ENCODE measurements around the gene MRPL37.

Gene MRPL37

GRCh38 chr1:54245501-54245900, 45.5 kb downstream of the MRPL37 start:
- H3K36me3 ChIP-seq (ENCODE audit: insufficient read depth, low read length): no peaks in the 10 kb centered on the region

GRCh38 chr1:54246116-54246721, 46.3 kb downstream of the MRPL37 start:
- no peaks in the 10 kb centered on the region for H3F3A ChIP-seq (ENCODE audit: insufficient read depth, low read length)
- H3K9me3 ChIP-seq (ENCODE audit: low read length): no peaks in the 10 kb centered on the region
- H3K79me2 ChIP-seq (ENCODE audit: insufficient read depth, low read length): no peaks in the 10 kb centered on the region
- H3K4me1 ChIP-seq (ENCODE audit: insufficient read depth, low read length, severe bottlenecking): no peaks in the 10 kb centered on the region
- no peak overlapping the region for H2AFZ ChIP-seq (ENCODE audit: low read length)
- TF ChIP-seq, protein P1, sequence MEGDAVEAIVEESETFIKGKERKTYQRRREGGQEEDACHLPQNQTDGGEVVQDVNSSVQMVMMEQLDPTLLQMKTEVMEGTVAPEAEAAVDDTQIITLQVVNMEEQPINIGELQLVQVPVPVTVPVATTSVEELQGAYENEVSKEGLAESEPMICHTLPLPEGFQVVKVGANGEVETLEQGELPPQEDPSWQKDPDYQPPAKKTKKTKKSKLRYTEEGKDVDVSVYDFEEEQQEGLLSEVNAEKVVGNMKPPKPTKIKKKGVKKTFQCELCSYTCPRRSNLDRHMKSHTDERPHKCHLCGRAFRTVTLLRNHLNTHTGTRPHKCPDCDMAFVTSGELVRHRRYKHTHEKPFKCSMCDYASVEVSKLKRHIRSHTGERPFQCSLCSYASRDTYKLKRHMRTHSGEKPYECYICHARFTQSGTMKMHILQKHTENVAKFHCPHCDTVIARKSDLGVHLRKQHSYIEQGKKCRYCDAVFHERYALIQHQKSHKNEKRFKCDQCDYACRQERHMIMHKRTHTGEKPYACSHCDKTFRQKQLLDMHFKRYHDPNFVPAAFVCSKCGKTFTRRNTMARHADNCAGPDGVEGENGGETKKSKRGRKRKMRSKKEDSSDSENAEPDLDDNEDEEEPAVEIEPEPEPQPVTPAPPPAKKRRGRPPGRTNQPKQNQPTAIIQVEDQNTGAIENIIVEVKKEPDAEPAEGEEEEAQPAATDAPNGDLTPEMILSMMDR (IDR thresholded peaks at IDR 0.05; ENCODE audit: low read length): no peak
- TF ChIP-seq EZH2 (IDR thresholded peaks at IDR 0.05; ENCODE audit: borderline replicate concordance, low read length): no peak
- no peaks in the 10 kb centered on the region for H3K27me3 ChIP-seq (ENCODE audit: insufficient read depth, low read length)
- H3K9ac ChIP-seq (ENCODE audit: low read length): no peak overlapping the region
- H3K4me3 ChIP-seq (ENCODE audit: low read depth, low read length, poor library complexity, severe bottlenecking): no peak overlapping the region
- no peaks in the 10 kb centered on the region for H3K9me2 ChIP-seq (ENCODE audit: low read depth, low read length)
- H3K36me3 ChIP-seq (ENCODE audit: insufficient read depth, low read length): no peaks in the 10 kb centered on the region
- H4K20me1 ChIP-seq (ENCODE audit: insufficient read depth, low read length): no peaks in the 10 kb centered on the region
- no peak overlapping the region for H3K27ac ChIP-seq (ENCODE audit: low read depth, low read length, poor library complexity, severe bottlenecking)
- no peak overlapping the region for H3K4me2 ChIP-seq (ENCODE audit: low read length)

More at GRCh38 chr1:54245501-54245900, 45.5 kb downstream of the MRPL37 start:
- H4K20me1 ChIP-seq (ENCODE audit: insufficient read depth, low read length): no peaks in the 10 kb centered on the region
- no peaks in the 10 kb centered on the region for H3K79me2 ChIP-seq (ENCODE audit: insufficient read depth, low read length)
- H2AFZ ChIP-seq (ENCODE audit: low read length): no peak overlapping the region
- H3K9me2 ChIP-seq (ENCODE audit: low read depth, low read length): no peaks in the 10 kb centered on the region
- H3K9ac ChIP-seq (ENCODE audit: low read length): no peak overlapping the region
- no peaks in the 10 kb centered on the region for H3F3A ChIP-seq (ENCODE audit: insufficient read depth, low read length)
- H3K4me2 ChIP-seq (ENCODE audit: low read length): no peak overlapping the region
- TF ChIP-seq, protein P1 (IDR thresholded peaks at IDR 0.05; ENCODE audit: low read length): no peak
- TF ChIP-seq EZH2 (IDR thresholded peaks at IDR 0.05; ENCODE audit: borderline replicate concordance, low read length): no peak
- no peak overlapping the region for H3K27ac ChIP-seq (ENCODE audit: low read depth, low read length, poor library complexity, severe bottlenecking)
- no peak overlapping the region for H3K4me3 ChIP-seq (ENCODE audit: low read depth, low read length, poor library complexity, severe bottlenecking)
- no peaks in the 10 kb centered on the region for H3K4me1 ChIP-seq (ENCODE audit: insufficient read depth, low read length, severe bottlenecking)
- H3K9me3 ChIP-seq (ENCODE audit: low read length): no peaks in the 10 kb centered on the region
- H3K27me3 ChIP-seq (ENCODE audit: insufficient read depth, low read length): no peaks in the 10 kb centered on the region

DNA sequence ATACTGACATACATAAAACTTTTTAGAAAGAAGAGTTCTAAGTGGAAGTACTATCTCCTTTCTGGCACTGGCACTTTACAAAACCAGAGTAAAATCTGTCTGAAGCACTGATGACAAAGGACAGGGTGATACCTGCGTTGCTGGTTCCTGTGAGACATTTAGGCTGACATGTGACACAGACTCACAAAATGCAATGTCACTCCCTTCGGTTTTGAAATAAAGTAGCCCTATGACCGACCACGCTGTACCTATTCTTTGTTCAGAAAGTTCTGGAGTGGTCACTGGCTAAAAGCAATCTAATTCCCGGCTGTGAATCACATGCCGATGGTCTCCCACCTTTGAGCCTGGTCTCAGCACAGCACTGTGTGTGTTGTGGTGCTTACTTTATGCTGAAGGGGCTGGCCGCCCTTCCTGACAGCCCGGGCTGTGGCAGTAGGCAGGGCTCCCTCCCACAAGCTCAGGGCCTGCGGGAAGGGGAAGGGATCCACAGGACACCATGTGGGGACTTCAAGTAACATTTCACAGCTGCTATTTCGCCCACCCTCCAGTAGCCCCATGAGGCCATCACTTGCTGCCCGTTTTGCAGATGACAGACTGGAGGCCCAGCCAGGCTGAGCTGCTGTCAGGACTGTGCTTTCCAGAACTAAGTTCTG, 48.0 kb downstream of the MRPL37 start:
- H3K27me3 ChIP-seq (ENCODE audit: insufficient read depth, low read length): no peaks in the 10 kb centered on the region
- no peaks in the 10 kb centered on the region for H3K9me3 ChIP-seq (ENCODE audit: low read length)
- no peaks in the 10 kb centered on the region for H3K36me3 ChIP-seq (ENCODE audit: insufficient read depth, low read length)
- no peak overlapping the region for H3K4me2 ChIP-seq (ENCODE audit: low read length)
- H3K4me1 ChIP-seq (ENCODE audit: insufficient read depth, low read length, severe bottlenecking): no peaks in the 10 kb centered on the region
- no peaks in the 10 kb centered on the region for H3F3A ChIP-seq (ENCODE audit: insufficient read depth, low read length)
- no peaks in the 10 kb centered on the region for H4K20me1 ChIP-seq (ENCODE audit: insufficient read depth, low read length)
- no peak overlapping the region for H3K4me3 ChIP-seq (ENCODE audit: low read depth, low read length, poor library complexity, severe bottlenecking)
- H3K79me2 ChIP-seq (ENCODE audit: insufficient read depth, low read length): no peaks in the 10 kb centered on the region
- H3K27ac ChIP-seq (ENCODE audit: low read depth, low read length, poor library complexity, severe bottlenecking): no peak overlapping the region
- TF ChIP-seq, protein P1 (IDR thresholded peaks at IDR 0.05; ENCODE audit: low read length): no peak
- TF ChIP-seq EZH2 (IDR thresholded peaks at IDR 0.05; ENCODE audit: borderline replicate concordance, low read length): no peak
- no peaks in the 10 kb centered on the region for H3K9me2 ChIP-seq (ENCODE audit: low read depth, low read length)
- no peak overlapping the region for H2AFZ ChIP-seq (ENCODE audit: low read length)
- H3K9ac ChIP-seq (ENCODE audit: low read length): no peak overlapping the region
